HL-60 (cell line): ENCODE measurements around the gene WDFY1.

Source experiments
- POLR2AphosphoS5 ChIP-seq: IDR thresholded peaks from 2 replicates; pipeline ENCODE4 v1.6.1; 2012; ENCODE audit warnings: low read depth
- TF ChIP-seq, protein P1 (sequence below): IDR thresholded peaks from one replicate; pipeline ENCODE4 v1.5.1; 2011; ENCODE audit warnings: low read length, control low read depth, inconsistent platforms; ENCODE audit not compliant: insufficient read depth

DNA sequence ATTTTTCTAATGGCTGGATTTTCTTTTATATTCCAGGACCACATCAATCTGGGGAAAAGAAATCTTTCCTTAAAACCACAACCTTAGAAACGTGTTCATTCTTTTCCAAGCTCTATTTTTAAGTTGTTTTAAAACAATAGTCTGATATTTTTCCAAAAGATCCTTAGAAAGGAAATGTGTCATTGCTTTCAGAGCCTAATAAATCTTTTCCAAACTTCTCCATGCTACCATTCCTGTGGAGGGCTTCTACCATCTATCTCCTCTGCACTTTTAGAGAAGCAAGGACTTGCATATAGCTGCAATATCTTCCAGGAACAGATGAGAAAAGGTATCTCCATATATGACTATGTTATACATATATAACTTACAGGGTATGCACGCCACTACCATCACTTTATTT is 21.2 kb downstream of the WDFY1 start:
- TF ChIP-seq, protein P1, sequence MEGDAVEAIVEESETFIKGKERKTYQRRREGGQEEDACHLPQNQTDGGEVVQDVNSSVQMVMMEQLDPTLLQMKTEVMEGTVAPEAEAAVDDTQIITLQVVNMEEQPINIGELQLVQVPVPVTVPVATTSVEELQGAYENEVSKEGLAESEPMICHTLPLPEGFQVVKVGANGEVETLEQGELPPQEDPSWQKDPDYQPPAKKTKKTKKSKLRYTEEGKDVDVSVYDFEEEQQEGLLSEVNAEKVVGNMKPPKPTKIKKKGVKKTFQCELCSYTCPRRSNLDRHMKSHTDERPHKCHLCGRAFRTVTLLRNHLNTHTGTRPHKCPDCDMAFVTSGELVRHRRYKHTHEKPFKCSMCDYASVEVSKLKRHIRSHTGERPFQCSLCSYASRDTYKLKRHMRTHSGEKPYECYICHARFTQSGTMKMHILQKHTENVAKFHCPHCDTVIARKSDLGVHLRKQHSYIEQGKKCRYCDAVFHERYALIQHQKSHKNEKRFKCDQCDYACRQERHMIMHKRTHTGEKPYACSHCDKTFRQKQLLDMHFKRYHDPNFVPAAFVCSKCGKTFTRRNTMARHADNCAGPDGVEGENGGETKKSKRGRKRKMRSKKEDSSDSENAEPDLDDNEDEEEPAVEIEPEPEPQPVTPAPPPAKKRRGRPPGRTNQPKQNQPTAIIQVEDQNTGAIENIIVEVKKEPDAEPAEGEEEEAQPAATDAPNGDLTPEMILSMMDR = no peak
- no peak for TF ChIP-seq POLR2AphosphoS5
